HepG2 (cell line): Measurements from ENCODE around the gene AKT3. TPM values are rescaled to one million over a fixed set of nuclear protein-coding genes. Genes with fewer than 3 reads are reported as not detected.
A peak's percentile ranks its signal among the peaks of the same experiment; 100 is the strongest.

Experiments used
- ATAC-seq: fragments of 200-7000 bp; cut with Tn5 transposase; 3 replicates; pipeline ENCODE4 v1.9.1; 2020; ENCODE audit warnings: mild to moderate bottlenecking, moderate library complexity
- BruUV-seq: library from RNA; stranded (reverse); fragments of 400-500 nt; replicated peaks from 2 replicates; lab custom pipeline; 2021; lab: Mats Ljungman, UMichigan
- CTCF ChIA-PET: fragments of 300-600 bp; formaldehyde crosslinking; extraction: SDS; loops from one replicate; lab custom pipeline; 2021; ENCODE audit warnings: low total read pairs, inconsistent platforms, low intra/inter-chr PET ratio; lab: Yijun Ruan, JAX
- POLR2A ChIA-PET: fragments of 350-600 bp; sonication (Branson Sonifier 250); formaldehyde crosslinking; loops from one replicate; lab custom pipeline; 2020; ENCODE audit warnings: antibody characterized with exemption, inconsistent platforms; lab: Yijun Ruan, JAX
- DNase-seq: peaks from one replicate; pipeline ENCODE4 v3.0.0-alpha.2; 2015; ENCODE audit warnings: low spot score
- FAIRE-seq: peaks from 3 replicates; lab custom pipeline; 2011; peaks lifted over from hg19 to GRCh38; lab: Jason Lieb, UNC
- H2AFZ ChIP-seq: one replicate; pipeline ENCODE4 v1.6.1; 2011; ENCODE audit warnings: low read length, inconsistent platforms
- H3K27ac ChIP-seq: fragments of 300-600 bp; 3 replicates; pipeline ENCODE4 v1.8.0; 2011; ENCODE audit warnings: mixed run types, mild to moderate bottlenecking, mixed read lengths, low read length, inconsistent platforms; ENCODE audit not compliant: insufficient read depth; ENCODE audit errors: extremely low read length
- H3K27me3 ChIP-seq, 2 experiments: fragments of 200-600 bp in 1 of 2; 2 replicates in 1 of 2; 3 replicates in 1 of 2; pipeline versions ENCODE4 v1.6.0 to v1.8.0; 2011; ENCODE audit warnings: low read length in 2 of 2, mild to moderate bottlenecking in 2 of 2, moderate library complexity in 2 of 2, inconsistent platforms in 1 of 2; ENCODE audit not compliant: insufficient read depth in 2 of 2, control insufficient read depth in 1 of 2
- H3K36me3 ChIP-seq, 2 experiments: fragments of 200-600 bp in 1 of 2; replicated peaks in 1 of 2; 2 replicates in 1 of 2; 3 replicates in 1 of 2; pipeline versions ENCODE4 v1.5.1 to v1.8.0; 2011; ENCODE audit warnings: low read length in 2 of 2, inconsistent platforms in 1 of 2; ENCODE audit not compliant: insufficient read depth in 2 of 2, control insufficient read depth in 1 of 2
- H3K4me1 ChIP-seq: 2 replicates; pipeline ENCODE4 v1.5.1; 2012; ENCODE audit warnings: low read length, inconsistent platforms; ENCODE audit not compliant: insufficient read depth
- H3K4me2 ChIP-seq: 2 replicates; pipeline ENCODE4 v1.6.0; 2011; ENCODE audit warnings: low read depth, low read length, inconsistent platforms
- H3K4me3 ChIP-seq, 3 experiments: fragments of 200-600 bp in 1 of 3; sonication (generic), shearing (Covaris generic) in 1 of 3; replicated peaks in 1 of 3; 2 replicates each; pipeline ENCODE4 v1.5.1; 2011 to 2016; ENCODE audit warnings: low read length in 3 of 3, inconsistent platforms in 2 of 3, low read depth in 2 of 3, mild to moderate bottlenecking in 2 of 3, control low read depth in 1 of 3, mixed read lengths in 1 of 3; ENCODE audit not compliant: insufficient read depth in 1 of 3
- H3K79me2 ChIP-seq: one replicate; pipeline ENCODE4 v1.6.1; 2011; ENCODE audit warnings: low read length, inconsistent platforms; ENCODE audit not compliant: insufficient read depth
- H3K9ac ChIP-seq: 2 replicates; pipeline ENCODE4 v1.6.0; 2011; ENCODE audit warnings: mild to moderate bottlenecking, low read depth, low read length, inconsistent platforms; ENCODE audit not compliant: insufficient read depth
- H3K9me3 ChIP-seq: 2 replicates; pipeline ENCODE4 v1.5.1; 2012; ENCODE audit warnings: mild to moderate bottlenecking, low read length
- H4K20me1 ChIP-seq: 2 replicates; pipeline ENCODE4 v1.6.0; 2011; ENCODE audit warnings: inconsistent platforms, mild to moderate bottlenecking, low read length, moderate library complexity; ENCODE audit not compliant: insufficient read depth
- CREM ChIP-seq, 2 experiments: sonication (generic) in 1 of 2; formaldehyde crosslinking in 1 of 2; IDR thresholded peaks; 2 replicates each; pipeline versions ENCODE4 v1.4.0 to v1.6.1; 2016 to 2020; ENCODE audit warnings: antibody characterized with exemption in 1 of 2, mild to moderate bottlenecking in 1 of 2, missing genetic modification reagents in 1 of 2
- HMGA1 ChIP-seq: sonication (generic); formaldehyde crosslinking; conservative IDR thresholded peaks from 2 replicates; pipeline ENCODE4 v1.4.0; 2020; ENCODE audit warnings: missing genetic modification reagents
- MAFF ChIP-seq: IDR thresholded peaks from 2 replicates; pipeline ENCODE4 v1.6.1; 2011; ENCODE audit warnings: low read depth, low read length, improper control_type of control experiment
- MAFK ChIP-seq, 2 experiments: IDR thresholded peaks in 1 of 2; conservative IDR thresholded peaks in 1 of 2; 2 replicates each; pipeline ENCODE4 v1.6.1; 2011; ENCODE audit warnings: improper control_type of control experiment in 2 of 2, low read length in 2 of 2
- NCOR1 ChIP-seq: fragments of 200-600 bp; sonication (generic); IDR thresholded peaks from 2 replicates; pipeline ENCODE4 v1.7.0; 2017; ENCODE audit warnings: antibody characterized with exemption, low read length, borderline replicate concordance
- PHF8 ChIP-seq: sonication (generic); formaldehyde crosslinking; IDR thresholded peaks from 2 replicates; pipeline ENCODE4 v1.5.0; 2020; ENCODE audit warnings: missing genetic modification reagents
- PPARG ChIP-seq: conservative IDR thresholded peaks from 2 replicates; pipeline ENCODE4 v1.6.1; 2016; ENCODE audit warnings: missing biosample characterization, missing genetic modification reagents
- SNRNP70 ChIP-seq: fragments of 200-400 bp; formaldehyde crosslinking; IDR thresholded peaks from 2 replicates; pipeline ENCODE4 v1.6.1; 2017; ENCODE audit warnings: mild to moderate bottlenecking, low read depth, low read length, moderate library complexity
- SP5 ChIP-seq: IDR thresholded peaks from 2 replicates; pipeline ENCODE4 v1.6.1; 2016; ENCODE audit warnings: low read depth, borderline replicate concordance
- SRSF1 ChIP-seq: fragments of 200-400 bp; formaldehyde crosslinking; optimal IDR thresholded peaks from 2 replicates; pipeline ENCODE3; 2017; ENCODE audit warnings: mild to moderate bottlenecking, low read depth, low read length, moderate library complexity
- ZFP62 ChIP-seq: sonication (generic); formaldehyde crosslinking; IDR thresholded peaks from 2 replicates; pipeline ENCODE4 v1.4.0; 2020; ENCODE audit warnings: missing genetic modification reagents
- ZNF768 ChIP-seq: sonication (generic); formaldehyde crosslinking; IDR thresholded peaks from 2 replicates; pipeline ENCODE4 v1.4.0; 2020; ENCODE audit warnings: missing genetic modification reagents
- WGBS: methylation state at CpG from one replicate; pipeline ENCODE4 v1.1.6; 2017; ENCODE audit warnings: low lambda C conversion rate; 5-methylcytosine and 5-hydroxymethylcytosine counted together
- in situ Hi-C: cut with HindIII; loops from 2 replicates; pipeline ENCODE4 v1.10.0; 2017; ENCODE audit warnings: low pct_unique_long_range_greater_than_20kb; ENCODE audit not compliant: extremely low pct_ligation_motif_present
- intact Hi-C: fragments of 100-400 bp; cut with micrococcal nuclease; formaldehyde crosslinking; loops from one replicate; pipeline ENCODE4 v1.10.0; 2022; ENCODE audit not compliant: unreplicated experiment
- polyA plus RNA-seq, 8 experiments: library from polyadenylated mRNA; depleted of rRNA in 3 of 8; stranded (reverse) in 7 of 8; unstranded in 1 of 8; fragments of >200 nt; fragmentation: Illumina TruSeq in 4 of 8; extraction: Trizol in 4 of 8; gene quantifications; 2 replicates each; pipeline versions ENCODE4 v1.2.1 to v1.2.3, GENCODE V29; 2011 to 2016; ENCODE audit warnings: low read depth in 4 of 8, missing spikeins in 1 of 8, mixed read lengths in 1 of 8; ENCODE audit not compliant: insufficient read depth in 1 of 8
- total RNA-seq, 5 experiments: library from RNA; depleted of rRNA; stranded (reverse); fragments of >200 nt; fragmentation: Illumina TruSeq; extraction: Trizol; gene quantifications; 2 replicates each; pipeline ENCODE4 v1.2.3, GENCODE V29; 2016; ENCODE audit warnings: low read depth in 1 of 5
- TF ChIP-seq, protein P1 (sequence below): sonication (generic); formaldehyde crosslinking; IDR thresholded peaks from 2 replicates; pipeline ENCODE4 v1.5.0; 2020; ENCODE audit warnings: mild to moderate bottlenecking, missing genetic modification reagents, borderline replicate concordance

Gene AKT3
- total and polyA plus RNA-seq, 2 of the 13 experiments (the other 11 are each of a cell fraction or from before 2014, with no cell fraction given): 0.07 TPM

DNA sequence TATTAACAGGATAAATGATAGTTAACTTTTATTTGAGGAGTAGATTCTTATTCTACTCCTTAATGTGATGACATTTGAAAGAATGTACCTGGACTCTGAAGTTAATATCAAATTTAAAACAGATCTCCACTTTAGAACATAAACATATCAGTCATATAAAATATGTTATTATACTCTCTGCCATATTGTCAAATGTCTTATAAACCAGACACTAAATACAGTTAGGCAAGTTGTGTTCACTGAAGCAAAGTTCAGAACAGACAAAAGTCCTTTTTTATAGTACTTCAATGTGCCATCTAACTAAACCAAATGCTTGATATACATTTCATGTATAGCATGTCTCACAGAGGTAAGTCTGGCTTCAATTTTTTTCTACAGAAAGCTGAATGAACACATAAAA lies 285.2 kb downstream of the AKT3 start (continued):
- TF ChIP-seq, protein P1, sequence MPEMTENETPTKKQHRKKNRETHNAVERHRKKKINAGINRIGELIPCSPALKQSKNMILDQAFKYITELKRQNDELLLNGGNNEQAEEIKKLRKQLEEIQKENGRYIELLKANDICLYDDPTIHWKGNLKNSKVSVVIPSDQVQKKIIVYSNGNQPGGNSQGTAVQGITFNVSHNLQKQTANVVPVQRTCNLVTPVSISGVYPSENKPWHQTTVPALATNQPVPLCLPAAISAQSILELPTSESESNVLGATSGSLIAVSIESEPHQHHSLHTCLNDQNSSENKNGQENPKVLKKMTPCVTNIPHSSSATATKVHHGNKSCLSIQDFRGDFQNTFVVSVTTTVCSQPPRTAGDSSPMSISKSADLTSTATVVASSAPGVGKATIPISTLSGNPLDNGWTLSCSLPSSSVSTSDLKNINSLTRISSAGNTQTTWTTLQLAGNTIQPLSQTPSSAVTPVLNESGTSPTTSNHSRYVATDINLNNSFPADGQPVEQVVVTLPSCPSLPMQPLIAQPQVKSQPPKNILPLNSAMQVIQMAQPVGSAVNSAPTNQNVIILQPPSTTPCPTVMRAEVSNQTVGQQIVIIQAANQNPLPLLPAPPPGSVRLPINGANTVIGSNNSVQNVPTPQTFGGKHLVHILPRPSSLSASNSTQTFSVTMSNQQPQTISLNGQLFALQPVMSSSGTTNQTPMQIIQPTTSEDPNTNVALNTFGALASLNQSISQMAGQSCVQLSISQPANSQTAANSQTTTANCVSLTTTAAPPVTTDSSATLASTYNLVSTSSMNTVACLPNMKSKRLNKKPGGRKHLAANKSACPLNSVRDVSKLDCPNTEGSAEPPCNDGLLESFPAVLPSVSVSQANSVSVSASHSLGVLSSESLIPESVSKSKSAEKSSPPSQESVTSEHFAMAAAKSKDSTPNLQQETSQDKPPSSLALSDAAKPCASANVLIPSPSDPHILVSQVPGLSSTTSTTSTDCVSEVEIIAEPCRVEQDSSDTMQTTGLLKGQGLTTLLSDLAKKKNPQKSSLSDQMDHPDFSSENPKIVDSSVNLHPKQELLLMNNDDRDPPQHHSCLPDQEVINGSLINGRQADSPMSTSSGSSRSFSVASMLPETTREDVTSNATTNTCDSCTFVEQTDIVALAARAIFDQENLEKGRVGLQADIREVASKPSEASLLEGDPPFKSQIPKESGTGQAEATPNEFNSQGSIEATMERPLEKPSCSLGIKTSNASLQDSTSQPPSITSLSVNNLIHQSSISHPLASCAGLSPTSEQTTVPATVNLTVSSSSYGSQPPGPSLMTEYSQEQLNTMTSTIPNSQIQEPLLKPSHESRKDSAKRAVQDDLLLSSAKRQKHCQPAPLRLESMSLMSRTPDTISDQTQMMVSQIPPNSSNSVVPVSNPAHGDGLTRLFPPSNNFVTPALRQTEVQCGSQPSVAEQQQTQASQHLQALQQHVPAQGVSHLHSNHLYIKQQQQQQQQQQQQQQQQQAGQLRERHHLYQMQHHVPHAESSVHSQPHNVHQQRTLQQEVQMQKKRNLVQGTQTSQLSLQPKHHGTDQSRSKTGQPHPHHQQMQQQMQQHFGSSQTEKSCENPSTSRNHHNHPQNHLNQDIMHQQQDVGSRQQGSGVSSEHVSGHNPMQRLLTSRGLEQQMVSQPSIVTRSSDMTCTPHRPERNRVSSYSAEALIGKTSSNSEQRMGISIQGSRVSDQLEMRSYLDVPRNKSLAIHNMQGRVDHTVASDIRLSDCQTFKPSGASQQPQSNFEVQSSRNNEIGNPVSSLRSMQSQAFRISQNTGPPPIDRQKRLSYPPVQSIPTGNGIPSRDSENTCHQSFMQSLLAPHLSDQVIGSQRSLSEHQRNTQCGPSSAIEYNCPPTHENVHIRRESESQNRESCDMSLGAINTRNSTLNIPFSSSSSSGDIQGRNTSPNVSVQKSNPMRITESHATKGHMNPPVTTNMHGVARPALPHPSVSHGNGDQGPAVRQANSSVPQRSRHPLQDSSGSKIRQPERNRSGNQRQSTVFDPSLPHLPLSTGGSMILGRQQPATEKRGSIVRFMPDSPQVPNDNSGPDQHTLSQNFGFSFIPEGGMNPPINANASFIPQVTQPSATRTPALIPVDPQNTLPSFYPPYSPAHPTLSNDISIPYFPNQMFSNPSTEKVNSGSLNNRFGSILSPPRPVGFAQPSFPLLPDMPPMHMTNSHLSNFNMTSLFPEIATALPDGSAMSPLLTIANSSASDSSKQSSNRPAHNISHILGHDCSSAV (CRISPR knock-in tag): no peak
- no peak for TF ChIP-seq HMGA1 (CRISPR knock-in tag)
- no peak for TF ChIP-seq SP5 (CRISPR knock-in tag)
- no peak for TF ChIP-seq ZNF768 (CRISPR knock-in tag)

DNA sequence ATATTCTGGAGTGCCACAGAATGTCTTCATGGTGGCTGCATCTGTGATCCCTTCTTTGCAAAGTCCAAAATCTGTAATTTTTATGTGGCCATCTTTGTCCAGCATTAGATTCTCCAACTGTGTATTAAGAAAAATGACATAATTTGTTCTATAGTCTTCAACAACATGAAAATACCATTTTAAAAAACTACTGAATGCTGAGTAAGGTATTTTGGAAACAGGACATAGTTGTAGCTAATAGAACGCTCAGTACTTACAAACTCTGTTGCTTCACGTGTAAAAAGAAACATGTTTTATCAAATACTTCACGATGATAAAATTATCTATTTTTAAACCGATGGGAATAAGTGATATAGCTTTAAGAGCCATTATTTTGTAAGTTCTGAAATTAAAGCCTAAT lies 286.3 kb downstream of the AKT3 start:
- Histone ChIP-seq H3K4me3 (no peak overlapping the region), H3K27ac (no peak overlapping the region), H2AFZ (no peak overlapping the region), H3K4me1 (no peaks in the 10 kb centered on the region), H3K36me3 (no peaks in the 10 kb centered on the region), H3K9ac (no peak overlapping the region), H3K9me3 (no peaks in the 10 kb centered on the region), H4K20me1 (no peaks in the 10 kb centered on the region), H3K79me2 (no peaks in the 10 kb centered on the region), H3K27me3 (no peaks in the 10 kb centered on the region), H3K4me2 (no peak overlapping the region)
- DNase-seq (no peak), ATAC-seq (no peak), FAIRE-seq (no peak)
- TF ChIP-seq MAFF: peak; percentile 89
- peak; percentile 81 to 94 for TF ChIP-seq MAFK (conservative IDR thresholded peaks at IDR 0.05 in 1 of 2, IDR thresholded peaks at IDR 0.05 in 1 of 2; ENCODE audit: low read length in 2 of 2)
- TF ChIP-seq SNRNP70: no peak
- TF ChIP-seq PHF8 (CRISPR knock-in tag): no peak
- TF ChIP-seq SRSF1: no peak
- no peak for TF ChIP-seq NCOR1
- no peak for TF ChIP-seq CREM (IDR thresholded peaks at IDR 0.05)
- no peak for TF ChIP-seq CREM (CRISPR knock-in tag; IDR thresholded peaks at IDR 0.05)
- TF ChIP-seq PPARG (CRISPR knock-in tag): no peak
- no peak for TF ChIP-seq ZFP62 (CRISPR knock-in tag)
- intact Hi-C loops: no loop called here
- in situ Hi-C loops: no loop called here
- WGBS: 1% methylated on average over 4 of the region's 4 CpGs
- POLR2A ChIA-PET: no interaction called here
- CTCF ChIA-PET: no interaction called here
- BruUV-seq: no TSS peak
